Medulla oblongata (tissue), 1 donor: ENCODE data around the gene MEPCE.
"Not testable (repeated sequence)": the region's sequence is repeated elsewhere in the genome, so short reads cannot be mapped to it uniquely, and the experiment has no call there.

ENCODE experiments used
- DNase-seq: peaks from one replicate; pipeline ENCODE4 v3.0.0-alpha.2; 2015; ENCODE audit errors: extremely low spot score

Gene MEPCE

GRCh38 chr7:100434297-100435144, 4.9 kb downstream of the MEPCE start:
- DNase-seq = no peak

DNA sequence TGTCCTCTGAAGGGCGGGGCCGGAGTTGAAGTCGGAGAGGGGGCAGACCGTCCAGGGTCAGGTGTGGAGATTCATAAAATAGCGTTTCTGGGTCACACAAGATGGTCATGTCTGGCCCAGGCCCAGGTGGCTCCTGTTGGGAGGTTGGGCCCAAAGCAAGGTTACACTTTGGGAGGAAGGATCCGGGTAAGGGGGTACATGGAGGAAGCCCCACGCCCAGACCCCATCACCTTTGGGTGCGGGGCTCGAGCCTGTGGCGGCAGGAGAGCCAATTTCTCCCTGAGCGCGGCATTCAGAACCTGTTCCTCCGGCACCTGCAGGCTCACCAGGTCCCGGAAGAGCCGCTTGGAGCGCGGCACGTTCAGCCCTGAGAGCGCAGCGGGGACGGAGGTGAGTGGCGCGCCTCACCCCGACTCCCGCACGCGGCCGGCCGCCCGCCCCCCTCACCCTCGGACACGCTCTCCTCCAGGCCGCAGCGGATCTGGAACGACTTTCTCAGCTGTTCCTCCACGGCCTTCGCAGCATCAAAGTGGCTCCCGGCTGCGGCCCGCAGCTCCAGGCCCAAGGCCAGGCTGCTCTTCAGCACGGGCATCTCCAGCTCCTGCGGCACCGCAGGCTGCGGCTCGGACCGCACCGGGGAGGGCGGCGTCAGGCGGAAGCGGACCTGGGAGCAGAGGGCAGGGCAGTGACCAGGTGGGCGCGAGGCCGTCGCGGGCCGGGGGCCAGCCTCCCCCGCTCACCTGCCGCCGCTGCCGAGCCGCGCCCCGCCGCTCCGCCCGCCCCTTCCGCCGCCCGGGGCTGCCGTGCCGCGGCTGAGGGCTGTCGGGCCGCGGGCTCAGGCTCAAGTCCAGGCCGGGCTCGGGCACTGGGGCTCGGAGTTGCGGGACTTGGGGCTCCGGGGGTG, 6.0 kb downstream of the MEPCE start:
- DNase-seq = no peak

GRCh38 chr7:100437150-100438100, 7.8 kb downstream of the MEPCE start:
- no peak for DNase-seq

DNA sequence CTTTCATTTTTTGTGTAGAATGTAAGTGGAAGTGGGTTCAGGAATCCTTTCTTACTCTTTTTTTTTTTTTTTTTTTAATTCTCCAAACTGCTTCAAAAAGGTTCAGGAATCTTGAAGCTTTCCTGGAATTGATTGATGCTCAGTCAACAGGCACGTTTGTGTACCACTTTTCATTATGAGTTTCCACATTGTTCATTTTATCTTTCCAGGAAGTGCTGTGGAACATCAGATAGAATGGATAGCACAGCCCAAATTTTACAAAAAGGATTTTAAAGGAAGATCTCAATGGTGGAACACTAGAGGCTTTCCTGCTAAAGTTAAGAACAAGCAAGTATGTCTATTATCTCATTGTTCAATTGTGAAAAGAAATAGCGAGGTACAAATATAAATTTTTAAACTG, 8.5 kb downstream of the MEPCE start:
- DNase-seq = no peak

GRCh38 chr7:100438731-100439130, 9.1 kb downstream of the MEPCE start:
- not testable (repeated sequence) for DNase-seq

DNA sequence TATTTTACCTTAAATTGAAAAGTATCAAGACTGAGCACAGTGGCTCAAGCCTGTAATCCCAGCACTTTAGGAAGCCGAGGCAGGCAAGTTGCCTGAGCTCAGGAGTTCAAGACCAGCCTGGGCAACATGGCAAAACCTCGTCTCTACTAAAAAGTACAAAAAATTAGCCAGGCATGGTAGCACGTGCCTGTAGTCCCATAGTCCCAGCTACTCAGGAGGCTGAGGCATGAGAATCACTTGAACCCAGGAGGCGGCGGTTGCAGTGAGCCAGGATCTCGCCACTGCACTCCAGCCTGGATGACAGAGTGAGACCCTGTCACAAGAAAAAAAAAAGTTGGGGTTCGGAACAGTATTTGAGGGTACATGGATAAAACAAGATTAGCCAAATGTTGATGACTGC, 9.6 kb downstream of the MEPCE start:
- DNase-seq = not testable (repeated sequence)

- DNase-seq = no peak
Measured at GRCh38 chr7:100441641-100442535, 12.3 kb downstream of the MEPCE start.

GRCh38 chr7:100443096-100443840, 13.6 kb downstream of the MEPCE start:
- DNase-seq = no peak

GRCh38 chr7:100444311-100445278, 15.0 kb downstream of the MEPCE start:
- no peak for DNase-seq

- no peak for DNase-seq
Measured at GRCh38 chr7:100446040-100446439, 16.4 kb downstream of the MEPCE start.

DNA sequence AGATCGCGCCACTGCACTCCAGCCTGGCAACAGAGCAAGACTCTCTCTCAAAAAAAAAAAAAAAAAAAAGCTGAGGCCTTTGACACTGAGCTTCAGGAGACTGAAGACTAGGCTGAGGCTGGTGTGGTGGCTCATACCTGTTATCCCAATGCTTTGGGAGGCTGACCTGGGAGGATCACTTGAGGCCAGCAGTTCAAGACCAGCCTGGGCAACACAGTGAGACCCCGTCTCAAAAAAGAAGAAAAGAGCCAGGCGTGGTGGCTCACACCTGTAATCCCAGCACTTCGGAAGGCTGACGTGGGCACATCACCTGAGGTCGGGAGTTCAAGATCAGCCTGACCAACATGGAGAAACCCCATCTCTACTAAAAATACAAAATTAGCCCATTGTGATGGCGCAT, 17.7 kb downstream of the MEPCE start:
- DNase-seq = not testable (repeated sequence)

- no peak for DNase-seq
Measured at GRCh38 chr7:100449190-100449795, 19.7 kb downstream of the MEPCE start.

GRCh38 chr7:100452513-100452912, 22.9 kb downstream of the MEPCE start:
- no peak for DNase-seq

DNA sequence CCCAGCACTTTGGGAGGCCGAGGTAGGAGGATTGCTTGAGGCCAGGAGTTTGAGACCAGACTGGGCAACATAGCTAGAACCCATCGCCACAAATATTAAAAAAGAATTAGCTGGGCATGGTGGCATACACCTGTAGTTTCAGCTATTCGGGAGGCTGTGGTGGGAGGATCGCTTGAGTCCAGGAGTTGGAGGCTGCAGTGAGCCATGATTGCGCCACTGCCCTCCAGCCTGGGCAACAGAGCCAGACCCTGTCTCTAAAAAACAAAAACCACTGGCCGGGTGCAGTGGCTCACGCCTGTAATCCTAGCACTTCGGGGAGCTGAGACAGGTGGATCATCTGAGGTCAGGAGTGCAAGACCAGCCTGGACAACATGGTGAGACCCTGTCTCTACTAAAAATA, 24.2 kb downstream of the MEPCE start:
- not testable (repeated sequence) for DNase-seq

- no peak for DNase-seq
Measured at GRCh38 chr7:100455206-100455605, 25.6 kb downstream of the MEPCE start.

GRCh38 chr7:100456562-100456961, 26.9 kb downstream of the MEPCE start:
- no peak for DNase-seq

DNA sequence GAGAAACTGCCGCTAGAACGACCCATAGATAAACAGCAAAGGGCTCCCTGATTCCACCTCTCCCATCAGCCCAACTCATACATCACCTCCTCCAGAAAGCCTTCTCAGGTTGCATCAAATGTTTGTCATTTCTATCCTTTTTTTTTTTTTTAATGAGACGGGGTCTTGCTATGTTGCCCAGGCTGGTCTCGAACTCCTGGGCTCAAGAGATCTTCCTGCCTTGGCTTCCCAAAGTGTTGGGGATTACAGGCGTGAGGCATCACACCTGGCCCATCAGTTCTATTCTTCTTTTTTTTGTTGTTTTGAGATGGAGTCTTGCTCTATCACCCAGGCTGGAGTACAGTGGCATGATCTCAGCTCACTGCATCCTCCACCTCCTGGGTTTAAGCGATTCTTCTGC, 27.4 kb downstream of the MEPCE start:
- DNase-seq = no peak

- no peak for DNase-seq
Measured at GRCh38 chr7:100464210-100464660, 34.6 kb downstream of the MEPCE start, which contains the start of gene SPACDR. Gene SPACDR, minus strand, starts transcription at chr7:100464260. Its CDS starts 235 bp downstream, at chr7:100464025.
